Kidney (tissue), 14 donors: Measurements from ENCODE around the gene MLH3. TPM values are rescaled to one million over a fixed set of nuclear protein-coding genes. Genes with fewer than 3 reads are reported as not detected.

ENCODE experiments used
- DNase-seq, 5 donors: peaks; one replicate each; pipeline ENCODE4 v3.0.0-alpha.2; 2013 to 2020
- FAIRE-seq: peaks from 2 replicates; lab custom pipeline; 2012; peaks lifted over from hg19 to GRCh38; lab: Jason Lieb, UNC
- H3K27ac ChIP-seq, 2 donors: one replicate each; pipeline ENCODE4 v1.7.0; 2013; ENCODE audit warnings: low read depth in 2 of 2, low read length in 2 of 2, inconsistent platforms in 1 of 2
- H3K27me3 ChIP-seq: one replicate; pipeline ENCODE4 v1.7.1; 2013; ENCODE audit warnings: low read length, inconsistent platforms; ENCODE audit not compliant: control insufficient read depth, insufficient read depth
- H3K36me3 ChIP-seq, 3 donors: one replicate each; pipeline versions ENCODE4 v1.7.0 to v1.7.1; 2013; ENCODE audit warnings: low read length in 3 of 3, control low read depth in 1 of 3, inconsistent platforms in 1 of 3; ENCODE audit not compliant: insufficient read depth in 3 of 3, control insufficient read depth in 2 of 3
- H3K4me1 ChIP-seq, 3 donors: one replicate each; pipeline versions ENCODE4 v1.7.0 to v1.7.1; 2013; ENCODE audit warnings: low read length in 3 of 3, inconsistent platforms in 1 of 3, low read depth in 1 of 3; ENCODE audit not compliant: control insufficient read depth in 2 of 3, insufficient read depth in 2 of 3
- H3K4me3 ChIP-seq, 3 donors: one replicate each; pipeline versions ENCODE4 v1.7.0 to v1.8.1; 2013; ENCODE audit warnings: low read length in 3 of 3, control low read depth in 1 of 3, inconsistent platforms in 1 of 3
- H3K9ac ChIP-seq, 3 donors: one replicate each; pipeline versions ENCODE4 v1.7.0 to v1.7.1; 2013; ENCODE audit warnings: low read length in 3 of 3, control low read depth in 1 of 3, inconsistent platforms in 1 of 3
- H3K9me3 ChIP-seq, 3 donors: one replicate each; pipeline versions ENCODE4 v1.7.0 to v1.7.1; 2013; ENCODE audit warnings: low read length in 3 of 3, control low read depth in 1 of 3, inconsistent platforms in 1 of 3; ENCODE audit not compliant: control insufficient read depth in 2 of 3, insufficient read depth in 1 of 3
- CTCF ChIP-seq: IDR thresholded peaks from 3 replicates; pipeline ENCODE4 v1.5.1; 2012; ENCODE audit warnings: mild to moderate bottlenecking, moderate library complexity, borderline replicate concordance; ENCODE audit not compliant: insufficient read depth; ENCODE audit errors: extremely low read depth
- intact Hi-C: fragments of 100-400 bp; cut with DNase I; formaldehyde crosslinking; loops from one replicate; pipeline ENCODE4 v1.11.1; 2022
- polyA plus RNA-seq: library from polyadenylated mRNA; stranded (reverse); fragments of 350-450 nt; fragmentation: Illumina TruSeq; extraction: RNeasy Lipid Tissue Mini Kit (QIAGEN cat#74804); gene quantifications from one replicate; pipeline ENCODE4 v1.2.3, GENCODE V29; 2014; ENCODE audit warnings: low read depth, low replicate concordance; ENCODE audit not compliant: insufficient read depth
- total RNA-seq: library from RNA; stranded (reverse); fragmentation: NEBNext Ultra II Directional; extraction: Animal tissue kit (Norgen Biotek cat#: 25700); gene quantifications from one replicate; pipeline ENCODE4 v1.2.1, GENCODE V29; 2021
- donor health status: control.
- donor health status: control.
- donor health status: control.
- donor health status: control.
- donor health status: control.
- donor health status: DM: yes; HTN: yes; CAD: no.
- donor health status: Normal renal cell carcinoma (clear cell type).

MLH3 gene
- total and polyA plus RNA-seq, 2 donors from 2014 or later, result 21.7 to 31.2 TPM

DNA sequence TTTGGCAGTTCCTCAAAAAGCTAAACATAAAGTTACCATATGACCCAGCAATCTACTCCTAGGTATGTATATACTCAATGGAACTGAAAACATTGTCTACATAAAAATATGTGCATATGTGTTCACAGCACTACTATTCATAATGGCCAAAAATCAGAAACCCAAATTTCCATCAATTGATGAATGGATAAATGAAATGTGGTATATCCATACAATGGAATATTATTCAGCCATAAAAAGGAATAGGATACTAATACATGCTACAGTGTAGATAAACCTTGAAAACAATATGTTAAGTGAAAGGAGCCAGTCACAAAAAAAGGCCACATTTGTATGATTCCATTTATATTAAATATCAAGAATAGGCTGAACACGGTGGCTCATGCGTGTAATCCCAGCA is 9.2 kb upstream of the MLH3 start:
- TF ChIP-seq CTCF, result no peak
- Histone ChIP-seq H3K4me3 (no peak overlapping the region), H3K9me3 (no peaks in the 10 kb centered on the region), H3K4me1 (peaks cover 0 to 7% (median 4%) of the 10 kb centered on the region in 3 donors), H3K27me3 (no peaks in the 10 kb centered on the region), H3K36me3 (no peaks in the 10 kb centered on the region), H3K9ac (no peak overlapping the region), H3K27ac (no peak overlapping the region)
- intact Hi-C loops, result no loop called here
- no peak for FAIRE-seq
- no peak for DNase-seq

- DNase-seq, result peak in 1 of 5 donors; percentile 25
- no peak for TF ChIP-seq CTCF
- FAIRE-seq, result no peak
Measured at GRCh38 chr14:75059642-75060041, 8.4 kb upstream of the MLH3 start.

DNA sequence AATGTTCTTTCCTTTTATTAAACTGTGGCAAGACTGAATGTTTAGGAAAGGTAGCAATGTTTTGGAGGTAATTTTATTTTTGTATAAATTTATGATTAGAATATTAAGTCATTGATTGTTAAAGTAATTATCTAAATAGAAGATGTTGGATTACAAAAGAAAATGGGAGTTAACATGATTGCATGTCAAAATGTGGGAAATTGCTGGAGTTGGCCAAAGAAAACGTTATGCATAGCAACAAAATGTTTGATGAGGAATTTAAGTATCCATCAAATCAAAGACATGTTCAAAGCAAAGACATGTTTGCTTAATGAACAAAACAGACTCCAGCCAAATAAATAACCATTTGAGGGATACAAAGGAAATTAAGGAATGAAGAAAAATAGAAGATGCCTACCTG is 3.2 kb upstream of the MLH3 start:
- intact Hi-C loops, result no loop called here
- peaks cover 0 to 3% (median under 1%) of the 10 kb centered on the region in 3 donors for H3K4me1 ChIP-seq
- no peaks in the 10 kb centered on the region for H3K27me3 ChIP-seq
- FAIRE-seq, result no peak
- H3K4me3 ChIP-seq, result no peak overlapping the region
- no peak for DNase-seq
- H3K9ac ChIP-seq, result no peak overlapping the region
- no peak overlapping the region for H3K27ac ChIP-seq
- H3K36me3 ChIP-seq, result no peaks in the 10 kb centered on the region
- no peak for TF ChIP-seq CTCF
- H3K9me3 ChIP-seq, result no peaks in the 10 kb centered on the region

More at GRCh38 chr14:75059642-75060041, 8.4 kb upstream of the MLH3 start:
- Histone ChIP-seq H3K4me3 (no peak overlapping the region), H3K36me3 (no peaks in the 10 kb centered on the region), H3K27ac (no peak overlapping the region), H3K27me3 (no peaks in the 10 kb centered on the region), H3K4me1 (peaks cover 0 to 7% (median 4%) of the 10 kb centered on the region in 3 donors), H3K9me3 (no peaks in the 10 kb centered on the region), H3K9ac (no peak overlapping the region)
- intact Hi-C loops, result no loop called here
